GM18868 (cell line): ENCODE results near the gene CRB2.

Experiments used
- ATAC-seq: cut with Tn5 transposase; IDR thresholded peaks from one replicate; pipeline ENCODE4 v1.9.1; 2021; ENCODE audit warnings: mild to moderate bottlenecking, moderate library complexity; ENCODE audit not compliant: unreplicated experiment

The CRB2 gene

GRCh38 chr9:123399803-123400378 is 43.9 kb downstream of the CRB2 start:
- ATAC-seq = no peak

GRCh38 chr9:123400926-123401503 is 45.0 kb downstream of the CRB2 start:
- ATAC-seq = no peak

- peak; percentile 67 for ATAC-seq
Observed at GRCh38 chr9:123401879-123402513, 46.0 kb downstream of the CRB2 start.

DNA sequence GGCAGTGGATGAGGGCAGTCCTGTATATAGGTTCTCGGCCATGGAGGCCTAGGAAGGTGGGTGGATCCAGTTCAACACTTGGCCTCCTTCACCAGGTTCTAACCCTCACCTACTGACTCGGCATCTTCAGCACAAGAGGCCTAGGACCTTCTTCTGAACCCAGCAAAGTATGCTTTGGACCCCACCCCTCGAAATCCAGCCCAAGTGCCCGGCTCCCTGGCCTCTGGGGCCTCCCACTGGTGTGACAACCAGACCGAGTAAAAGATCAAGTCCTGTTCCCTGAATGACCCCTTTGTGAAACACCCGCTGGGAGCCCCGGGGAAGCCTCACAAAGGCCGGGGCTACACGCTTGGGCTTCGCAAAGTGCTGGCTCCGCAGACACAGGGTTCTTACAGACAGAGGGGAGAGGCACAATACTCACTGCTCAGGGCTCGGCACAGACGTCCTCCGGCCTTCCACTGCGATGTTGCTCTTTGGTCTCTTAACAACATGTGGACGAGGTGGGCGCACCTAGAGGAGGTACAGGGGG is 47.0 kb downstream of the CRB2 start:
- ATAC-seq = no peak

- no peak for ATAC-seq
Observed at GRCh38 chr9:123406016-123406415, 50.0 kb downstream of the CRB2 start.

DNA sequence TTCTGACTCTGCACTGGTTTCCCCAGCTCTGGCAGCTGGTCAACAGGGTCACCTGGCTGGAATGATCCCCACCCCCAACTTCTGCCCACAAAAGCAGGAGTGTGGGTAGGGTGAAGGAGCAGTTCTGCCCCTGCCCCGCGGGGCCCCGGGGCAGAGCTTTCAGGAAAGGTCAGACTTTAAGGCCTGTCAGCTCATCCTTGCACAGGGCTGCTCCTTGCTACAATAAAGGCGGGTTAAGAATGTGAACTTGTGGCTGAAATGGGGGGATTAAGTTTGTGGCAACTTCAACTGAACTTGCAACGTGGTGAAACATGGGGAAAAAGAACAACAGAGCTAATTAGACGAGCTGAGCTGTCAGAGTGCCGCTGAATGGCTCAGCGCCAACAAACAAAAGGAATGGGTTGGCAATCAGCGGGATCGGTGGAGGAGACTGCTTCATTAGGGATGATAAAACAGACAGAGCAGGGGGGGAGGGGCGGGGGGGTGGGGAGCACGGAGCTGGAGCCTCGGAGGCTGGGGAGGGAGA is 50.8 kb downstream of the CRB2 start:
- ATAC-seq = no peak

DNA sequence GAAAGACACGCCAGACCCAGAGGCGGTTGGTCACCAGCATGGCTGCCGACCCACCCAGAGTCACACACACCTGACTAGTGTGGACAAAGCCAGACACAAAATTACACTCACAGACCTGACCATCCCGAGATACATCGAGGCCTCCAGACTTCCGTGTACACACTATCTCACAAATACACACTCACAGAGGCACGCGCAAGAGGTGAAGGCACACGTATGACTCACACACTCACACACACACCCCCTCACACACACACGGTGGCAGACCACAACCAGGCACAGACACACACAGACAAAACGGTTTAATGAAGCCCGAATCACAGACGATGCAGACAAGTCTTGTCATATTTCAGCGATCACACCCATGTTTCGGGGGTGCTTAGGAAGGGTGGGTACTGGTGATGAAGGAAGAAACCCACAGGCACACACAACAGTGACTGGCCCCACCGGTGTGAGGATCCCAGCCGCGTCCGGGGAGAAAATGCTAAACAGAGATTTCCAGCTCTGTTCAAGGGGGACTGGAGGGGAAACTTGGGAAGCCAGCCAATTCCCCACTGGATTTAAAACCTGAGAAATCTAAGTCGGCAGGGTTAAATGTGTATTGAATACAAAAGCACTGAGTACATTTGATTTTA is 51.3 kb downstream of the CRB2 start:
- no peak for ATAC-seq

DNA sequence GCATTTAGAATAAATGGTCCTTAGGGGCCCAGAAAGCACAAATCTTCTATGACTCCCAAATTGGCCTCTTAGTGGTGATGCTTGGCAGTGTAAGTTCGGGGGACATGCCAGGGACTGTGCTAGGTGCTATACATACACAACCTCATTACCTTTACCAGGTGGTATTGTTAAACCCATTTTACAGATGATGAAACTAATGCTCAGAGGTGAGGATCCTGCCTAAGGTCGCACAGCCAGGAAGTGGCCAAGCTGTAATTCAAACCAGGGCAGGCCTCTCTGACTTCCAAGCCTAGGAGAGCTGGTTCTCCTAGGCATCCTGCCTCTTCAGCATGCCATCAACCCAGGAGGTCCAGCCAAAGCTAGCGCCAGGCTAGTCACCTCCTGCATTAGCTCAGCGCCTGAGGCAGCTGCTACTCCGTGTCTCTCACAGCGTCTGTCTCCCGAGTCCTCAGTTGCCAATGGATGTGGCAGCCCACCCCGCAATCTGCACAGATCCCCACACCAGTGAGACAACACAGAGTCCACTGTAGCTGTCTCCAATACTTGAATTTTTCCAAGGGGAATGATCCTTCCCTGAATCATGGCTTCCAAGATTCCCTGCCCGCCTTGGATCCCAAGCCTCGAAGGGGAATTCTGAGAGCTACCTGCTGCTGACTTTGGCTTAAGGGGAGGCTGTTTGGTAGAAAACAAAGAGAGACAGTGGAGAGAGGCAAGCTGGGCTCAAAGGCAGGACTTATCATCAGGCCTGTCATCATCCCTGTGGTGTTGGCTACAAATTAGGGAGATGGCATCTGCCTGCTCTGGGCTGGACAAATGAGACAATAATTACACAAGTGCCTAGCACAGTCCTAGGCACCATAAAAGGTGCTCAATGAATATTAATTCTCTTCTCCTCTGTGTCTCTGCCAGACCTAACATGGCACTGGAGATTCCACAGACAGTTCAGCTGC is 52.6 kb downstream of the CRB2 start:
- no peak for ATAC-seq

- no peak for ATAC-seq
Observed at GRCh38 chr9:123410281-123410910, 54.4 kb downstream of the CRB2 start.

DNA sequence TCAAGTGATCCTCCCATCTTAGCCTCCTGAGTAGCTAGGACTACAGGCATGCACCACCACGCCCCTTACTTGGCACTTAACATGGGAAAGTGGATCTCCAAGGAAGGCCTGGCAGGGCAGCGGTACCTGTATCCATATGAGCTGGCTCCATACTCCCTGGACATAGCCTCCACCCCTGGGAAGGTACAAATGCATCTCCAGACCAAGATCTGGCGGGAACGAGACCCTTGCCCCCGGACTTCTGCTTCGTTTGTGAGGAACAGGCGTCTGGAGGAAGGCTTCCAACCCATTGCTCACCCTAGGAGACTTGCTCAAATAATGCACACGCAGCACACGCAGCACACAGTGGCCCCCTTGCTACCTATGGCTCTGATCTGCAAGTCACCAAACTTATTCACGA is 55.2 kb downstream of the CRB2 start:
- ATAC-seq = no peak

- no peak for ATAC-seq
Observed at GRCh38 chr9:123411636-123412035, 55.6 kb downstream of the CRB2 start.

- no peak for ATAC-seq
Observed at GRCh38 chr9:123412171-123412820, 56.3 kb downstream of the CRB2 start.

GRCh38 chr9:123414204-123414603 is 58.2 kb downstream of the CRB2 start:
- no peak for ATAC-seq

DNA sequence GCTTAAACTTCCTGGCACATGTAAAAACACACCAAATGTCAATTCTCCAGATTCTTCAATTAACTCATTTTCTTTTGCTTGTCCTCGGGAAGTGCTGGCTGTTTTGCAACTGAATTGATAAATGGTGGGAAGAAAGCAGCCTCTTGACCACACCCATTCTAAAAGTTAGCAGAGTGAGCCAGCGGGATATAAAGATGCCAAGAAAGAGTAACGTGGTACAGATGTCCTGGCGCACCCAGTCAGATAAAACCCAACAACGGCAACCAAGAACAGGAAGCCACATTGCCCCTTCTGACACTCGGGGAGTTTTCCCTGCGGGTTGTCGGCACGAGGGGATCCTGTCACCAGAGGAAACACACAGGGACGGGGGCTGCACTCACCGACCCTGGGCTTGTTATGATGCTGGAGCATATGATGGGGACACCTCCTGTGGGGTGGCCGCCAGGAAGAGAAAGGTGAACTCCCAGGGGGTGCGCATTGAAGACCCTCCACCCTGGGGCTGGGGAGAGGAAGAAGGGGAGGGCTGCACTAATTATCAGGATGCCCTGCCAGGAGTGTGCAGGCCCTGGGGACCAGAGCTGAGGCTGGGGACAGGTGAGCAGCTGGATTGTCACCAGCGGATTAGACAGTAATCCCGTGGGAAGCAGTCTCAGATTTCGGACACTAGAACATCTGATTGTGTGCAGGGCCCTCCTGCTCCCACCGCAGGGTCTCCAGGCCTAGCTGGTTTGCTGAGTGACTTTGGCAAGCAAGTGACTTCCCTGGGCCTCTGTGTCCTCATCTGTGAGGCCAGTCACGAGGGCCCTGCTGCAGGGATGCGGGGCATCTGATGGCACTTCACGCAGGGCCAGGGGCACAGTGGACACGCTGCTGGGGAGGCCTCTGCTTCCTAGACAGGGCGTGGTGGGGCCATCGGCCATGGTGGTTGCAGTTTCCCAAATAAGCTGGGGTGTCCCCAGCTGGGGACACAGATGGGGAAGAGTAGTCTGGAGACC is 59.2 kb downstream of the CRB2 start:
- ATAC-seq = no peak

DNA sequence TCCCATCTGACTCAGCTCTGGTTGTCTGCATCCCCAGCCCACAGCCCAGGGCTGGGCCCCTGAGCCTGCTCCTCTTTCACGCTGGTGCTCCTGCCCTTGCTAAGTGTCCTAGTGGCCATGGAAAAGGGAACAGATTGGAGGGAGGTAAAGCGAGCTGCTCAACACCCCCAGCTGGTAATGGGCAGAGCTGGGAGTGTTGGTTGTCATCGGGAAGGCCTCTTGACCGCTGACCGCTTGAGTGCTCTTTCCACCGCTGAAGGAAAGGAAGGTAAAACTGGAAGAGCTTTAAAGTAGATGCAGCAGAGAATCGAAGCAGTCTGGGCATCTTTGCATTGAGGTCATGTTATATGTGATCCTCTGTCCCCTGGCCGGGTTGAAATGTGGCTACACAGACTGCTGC is 60.2 kb downstream of the CRB2 start:
- ATAC-seq = no peak

GRCh38 chr9:123417289-123418051 is 61.5 kb downstream of the CRB2 start:
- ATAC-seq = no peak

GRCh38 chr9:123418052-123418430 is 62.0 kb downstream of the CRB2 start:
- no peak for ATAC-seq

GRCh38 chr9:123418506-123418905 is 62.5 kb downstream of the CRB2 start:
- no peak for ATAC-seq
